Body of pancreas (tissue), 4 donors: ENCODE data around the gene SPAG5. TPM values are rescaled to one million over a fixed set of nuclear protein-coding genes. Genes with fewer than 3 reads are reported as not detected.

ENCODE experiments used
- ATAC-seq: fragments of 150-250 bp; one replicate; pipeline ENCODE4 v1.9.1; 2016
- DNase-seq, 4 donors: peaks; one replicate each; pipeline ENCODE4 v3.0.0-alpha.2; 2019
- H3K27ac ChIP-seq, 4 donors: fragments of 200-600 bp; sonication (generic); 1 replicate in 3 of 4; 2 replicates in 1 of 4; pipeline versions ENCODE4 v1.5.1 to v1.6.1; 2016 to 2019; ENCODE audit warnings: mild to moderate bottlenecking in 1 of 4, mixed read lengths in 1 of 4, moderate library complexity in 1 of 4
- H3K27me3 ChIP-seq, 2 donors: fragments of 200-600 bp; sonication (generic); one replicate each; pipeline ENCODE4 v1.6.0; 2016; ENCODE audit warnings: mild to moderate bottlenecking in 1 of 2
- H3K36me3 ChIP-seq, 2 donors: fragments of 200-600 bp; sonication (generic); replicated peaks in 1 of 2; 2 replicates each; pipeline ENCODE4 v1.5.1; 2016; ENCODE audit warnings: low read depth in 2 of 2; ENCODE audit not compliant: insufficient read depth in 1 of 2
- H3K4me1 ChIP-seq: fragments of 200-600 bp; sonication (generic); one replicate; pipeline ENCODE4 v1.6.0; 2016
- H3K4me3 ChIP-seq, 2 donors: fragments of 200-600 bp; sonication (generic); 1 replicate in 1 of 2; 2 replicates in 1 of 2; pipeline ENCODE4 v1.5.1; 2016 to 2019
- H3K9me3 ChIP-seq, 3 donors: fragments of 200-600 bp; sonication (generic); 1 replicate in 2 of 3; 2 replicates in 1 of 3; pipeline ENCODE4 v1.5.1; 2016
- POLR2A ChIP-seq, 3 donors: fragments of 450-650 bp; IDR thresholded peaks; one replicate each; pipeline ENCODE4 v1.6.1; 2016; ENCODE audit warnings: antibody characterized with exemption in 3 of 3, mild to moderate bottlenecking in 2 of 3
- WGBS, 2 donors: methylation state at CpG; one replicate each; pipeline ENCODE4 v1.1.5; 2017; 5-methylcytosine and 5-hydroxymethylcytosine counted together
- intact Hi-C: fragments of 100-400 bp; cut with DNase I; formaldehyde crosslinking; loops from one replicate; pipeline ENCODE4 v1.15.1; 2023
- total RNA-seq, 2 donors: library from RNA; depleted of rRNA; stranded (reverse); fragments of >200 nt; gene quantifications; one replicate each; pipeline ENCODE4 v1.1.0, GENCODE V29; 2016
- TF ChIP-seq, protein P1 (sequence below), 7 experiments: fragments of 450-650 bp in 4 of 7; fragments of 200-600 bp in 3 of 7; sonication (generic) in 3 of 7; IDR thresholded peaks; one replicate each; pipeline ENCODE4 v1.5.1; 2016 to 2019; ENCODE audit warnings: antibody characterized with exemption in 7 of 7

The SPAG5 gene
- total RNA-seq, 2 donors from 2014 or later = 3.1 TPM; not detected in 1

DNA sequence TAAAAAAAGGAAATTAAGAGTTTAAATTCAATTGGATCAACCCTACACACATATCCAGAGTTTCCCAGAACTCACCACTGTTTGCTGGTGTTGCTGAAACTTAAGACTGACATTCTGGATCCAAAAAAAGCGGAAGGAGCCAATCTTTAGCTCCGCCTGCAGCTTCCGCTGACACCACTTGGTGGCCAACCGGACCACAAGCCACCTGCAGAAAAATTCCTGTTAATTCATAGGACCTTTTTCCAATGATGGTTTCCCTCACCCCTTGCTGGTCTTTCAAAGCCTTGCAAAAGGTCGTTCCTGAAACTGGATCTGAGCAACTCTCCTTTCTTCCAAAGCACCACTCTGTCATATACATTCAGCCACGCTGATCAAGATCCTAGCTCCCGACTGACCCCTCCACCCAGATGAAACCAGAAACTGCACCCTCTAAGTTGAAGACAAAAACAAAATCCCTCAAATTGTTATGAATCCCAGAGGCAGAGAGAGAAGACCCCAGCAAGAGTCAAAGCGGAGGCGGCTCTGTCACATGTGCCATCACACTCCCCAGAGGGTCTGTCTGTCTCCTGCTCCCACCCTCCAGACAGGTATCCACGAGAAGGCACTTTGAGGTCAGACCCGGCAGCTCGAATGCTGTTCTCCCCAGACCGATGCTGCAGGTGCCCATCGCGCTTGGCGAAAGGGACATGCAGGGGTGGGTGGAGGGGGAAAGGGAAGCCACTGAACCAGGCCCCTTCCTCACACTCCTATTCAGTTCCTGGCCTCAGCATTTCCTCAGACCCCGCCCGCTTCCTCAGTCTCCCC is 45.4 kb upstream of the SPAG5 start:
- Histone ChIP-seq H3K4me1 (peaks cover 46% of the 10 kb centered on the region), H3K9me3 (no peaks in the 10 kb centered on the region), H3K27ac (peak overlapping the region; percentile 69 to 90 (median 80)), H3K4me3 (peak overlapping the region; percentile 87 to 97), H3K27me3 (no peaks in the 10 kb centered on the region), H3K36me3 (peaks cover 5 to 30% of the 10 kb centered on the region in 2 donors)
- TF ChIP-seq, protein P1, sequence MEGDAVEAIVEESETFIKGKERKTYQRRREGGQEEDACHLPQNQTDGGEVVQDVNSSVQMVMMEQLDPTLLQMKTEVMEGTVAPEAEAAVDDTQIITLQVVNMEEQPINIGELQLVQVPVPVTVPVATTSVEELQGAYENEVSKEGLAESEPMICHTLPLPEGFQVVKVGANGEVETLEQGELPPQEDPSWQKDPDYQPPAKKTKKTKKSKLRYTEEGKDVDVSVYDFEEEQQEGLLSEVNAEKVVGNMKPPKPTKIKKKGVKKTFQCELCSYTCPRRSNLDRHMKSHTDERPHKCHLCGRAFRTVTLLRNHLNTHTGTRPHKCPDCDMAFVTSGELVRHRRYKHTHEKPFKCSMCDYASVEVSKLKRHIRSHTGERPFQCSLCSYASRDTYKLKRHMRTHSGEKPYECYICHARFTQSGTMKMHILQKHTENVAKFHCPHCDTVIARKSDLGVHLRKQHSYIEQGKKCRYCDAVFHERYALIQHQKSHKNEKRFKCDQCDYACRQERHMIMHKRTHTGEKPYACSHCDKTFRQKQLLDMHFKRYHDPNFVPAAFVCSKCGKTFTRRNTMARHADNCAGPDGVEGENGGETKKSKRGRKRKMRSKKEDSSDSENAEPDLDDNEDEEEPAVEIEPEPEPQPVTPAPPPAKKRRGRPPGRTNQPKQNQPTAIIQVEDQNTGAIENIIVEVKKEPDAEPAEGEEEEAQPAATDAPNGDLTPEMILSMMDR (IDR thresholded peaks at IDR 0.05) = peak; percentile 15 to 68 (median 59)
- TF ChIP-seq POLR2A (IDR thresholded peaks at IDR 0.05) = no peak
- DNase-seq = peak; percentile 54 to 71 (median 67)
- WGBS, 2 donors = 0 to 2% methylated on average over 9 to 18 of the region's 18 CpGs
- intact Hi-C loops = no loop called here
- peak; percentile 21 for ATAC-seq

DNA sequence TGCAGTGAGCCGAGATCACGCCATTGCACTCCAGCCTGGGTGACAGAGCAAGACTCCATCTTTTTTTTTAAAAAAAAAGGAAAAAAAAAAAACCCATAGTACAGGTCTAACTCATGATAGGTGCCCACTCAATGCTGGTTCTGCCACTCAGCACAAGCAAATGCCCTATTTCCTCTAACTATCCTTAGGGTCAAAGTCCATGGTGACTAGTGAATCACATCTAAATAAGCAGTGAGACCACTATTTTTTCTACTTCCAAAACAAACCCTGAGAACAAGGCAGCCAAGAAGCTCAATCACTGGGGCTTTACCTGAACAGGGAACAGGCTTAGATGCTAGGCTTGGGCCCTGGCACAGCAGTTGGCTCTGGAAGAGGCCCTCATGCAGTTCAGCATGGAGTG is 42.8 kb upstream of the SPAG5 start:
- H3K9me3 ChIP-seq = no peaks in the 10 kb centered on the region
- peaks cover 39% of the 10 kb centered on the region for H3K4me1 ChIP-seq
- WGBS, 2 donors = 96 to 100% methylated on average over 2 of the region's 2 CpGs
- intact Hi-C loops = no loop called here
- H3K4me3 ChIP-seq = no peak overlapping the region
- DNase-seq = no peak
- no peaks in the 10 kb centered on the region for H3K27me3 ChIP-seq
- no peak overlapping the region for H3K27ac ChIP-seq
- TF ChIP-seq, protein P1 (IDR thresholded peaks at IDR 0.05) = no peak
- no peak for TF ChIP-seq POLR2A (IDR thresholded peaks at IDR 0.05)
- H3K36me3 ChIP-seq = peaks cover 16 to 47% of the 10 kb centered on the region in 2 donors
- no peak for ATAC-seq

DNA sequence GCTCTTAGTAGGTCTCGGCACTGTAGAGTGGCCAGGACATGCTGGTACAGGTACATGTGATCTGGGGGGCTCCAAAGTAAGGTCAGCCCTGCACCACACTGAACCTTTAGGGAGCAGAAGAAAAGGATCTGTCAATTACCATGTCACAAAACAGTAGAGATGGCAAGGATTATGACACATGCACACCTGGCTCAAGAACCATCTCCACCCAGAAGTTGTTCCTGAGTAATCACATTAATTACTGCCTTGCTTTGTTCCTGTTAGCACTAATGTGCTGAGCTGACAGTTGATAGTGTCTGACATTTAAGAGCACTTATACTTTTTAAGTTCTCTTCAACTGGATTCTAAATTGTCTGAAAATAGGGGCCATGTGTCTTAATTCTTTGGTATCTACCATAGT is 36.7 kb upstream of the SPAG5 start:
- intact Hi-C loops = no loop called here
- peaks cover 30 to 76% of the 10 kb centered on the region in 2 donors for H3K36me3 ChIP-seq
- no peak for DNase-seq
- no peaks in the 10 kb centered on the region for H3K4me1 ChIP-seq
- ATAC-seq = no peak
- H3K9me3 ChIP-seq = no peaks in the 10 kb centered on the region
- WGBS, 2 donors = 100% methylated on average over 1 of the region's 1 CpG
- H3K27me3 ChIP-seq = no peaks in the 10 kb centered on the region
- no peak overlapping the region for H3K4me3 ChIP-seq
- TF ChIP-seq, protein P1 (IDR thresholded peaks at IDR 0.05) = no peak
- no peak for TF ChIP-seq POLR2A (IDR thresholded peaks at IDR 0.05)
- no peak overlapping the region for H3K27ac ChIP-seq

DNA sequence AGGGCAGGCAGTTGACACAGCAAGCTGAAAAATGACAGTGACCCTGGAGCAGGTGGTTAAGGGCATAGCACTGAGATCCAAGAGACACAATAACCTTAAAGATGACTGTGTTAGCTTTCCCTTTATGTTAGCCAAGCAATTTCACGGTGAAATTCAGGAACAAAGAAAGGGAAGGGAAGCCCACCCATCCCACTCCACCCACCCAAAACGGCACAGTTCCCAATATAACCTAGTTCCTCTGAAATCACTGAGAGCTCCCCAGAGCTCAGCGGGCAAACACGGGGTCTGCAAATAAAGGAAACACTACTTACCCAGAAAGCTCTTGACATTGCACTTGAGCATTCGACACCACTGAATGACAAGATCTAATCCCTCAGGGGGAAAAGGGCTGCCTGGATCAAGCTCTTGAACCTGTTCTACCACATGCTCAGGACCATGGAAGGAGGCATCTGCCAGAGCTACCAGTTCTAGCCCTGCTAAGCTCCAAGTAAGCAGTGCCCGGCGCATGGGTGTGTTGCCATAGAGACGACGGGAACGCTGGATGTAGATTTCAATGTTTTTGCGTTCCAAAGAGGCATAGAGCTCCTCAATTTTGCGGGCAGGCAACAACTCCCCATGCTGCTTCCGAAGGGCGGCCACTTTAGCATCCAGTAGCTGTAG is 35.5 kb upstream of the SPAG5 start:
- no peak overlapping the region for H3K27ac ChIP-seq
- no peaks in the 10 kb centered on the region for H3K4me1 ChIP-seq
- intact Hi-C loops = no loop called here
- ATAC-seq = no peak
- peaks cover 27 to 69% of the 10 kb centered on the region in 2 donors for H3K36me3 ChIP-seq
- H3K9me3 ChIP-seq = no peaks in the 10 kb centered on the region
- no peaks in the 10 kb centered on the region for H3K27me3 ChIP-seq
- 82 to 94% methylated on average over 10 to 14 of the region's 14 CpGs for WGBS, 2 donors
- no peak overlapping the region for H3K4me3 ChIP-seq
- no peak for TF ChIP-seq POLR2A (IDR thresholded peaks at IDR 0.05)
- TF ChIP-seq, protein P1 (IDR thresholded peaks at IDR 0.05) = no peak
- no peak for DNase-seq
